Osteocyte (in vitro differentiated cells): ENCODE data around the gene RUNDC3A. TPM values are rescaled to one million over a fixed set of nuclear protein-coding genes. Genes with fewer than 3 reads are reported as not detected.
A peak's percentile ranks its signal among the peaks of the same experiment; 100 is the strongest.

Experiments
- DNase-seq: peaks from one replicate; pipeline ENCODE4 v3.0.0; 2021; ENCODE audit warnings: mixed read lengths; ENCODE audit not compliant: unreplicated experiment; ENCODE audit errors: extremely low spot score
- H3K27ac Mint-ChIP-seq: one replicate; pipeline ENCODE4 v1.8.0; 2021; ENCODE audit warnings: mild to moderate bottlenecking, mixed read lengths; ENCODE audit not compliant: unreplicated experiment
- H3K27me3 Mint-ChIP-seq: one replicate; pipeline ENCODE4 v1.8.0; 2021; ENCODE audit warnings: mixed read lengths; ENCODE audit not compliant: unreplicated experiment
- H3K36me3 Mint-ChIP-seq: one replicate; pipeline ENCODE4 v1.8.0; 2021; ENCODE audit warnings: mixed read lengths; ENCODE audit not compliant: unreplicated experiment
- H3K4me1 Mint-ChIP-seq: one replicate; pipeline ENCODE4 v1.8.0; 2021; ENCODE audit warnings: mixed read lengths; ENCODE audit not compliant: unreplicated experiment
- H3K4me3 Mint-ChIP-seq: one replicate; pipeline ENCODE4 v1.8.0; 2021; ENCODE audit warnings: mild to moderate bottlenecking, moderate library complexity, mixed read lengths; ENCODE audit not compliant: unreplicated experiment
- H3K9me3 Mint-ChIP-seq: one replicate; pipeline ENCODE4 v1.8.0; 2021; ENCODE audit warnings: mixed read lengths; ENCODE audit not compliant: unreplicated experiment
- CTCF ChIP-seq: fragments of 200-600 bp; sonication (generic); IDR thresholded peaks from 2 replicates; pipeline ENCODE4 v1.5.0; 2021; ENCODE audit warnings: antibody characterized with exemption, mild to moderate bottlenecking, moderate library complexity
- total RNA-seq: library from RNA; stranded (reverse); gene quantifications from 2 replicates; pipeline ENCODE4 v1.2.1, GENCODE V29; 2021

RUNDC3A gene
- total RNA-seq, 1 donor from 2014 or later = 0.38 TPM

GRCh38 chr17:44279346-44279665 is 29.1 kb upstream of the RUNDC3A start:
- Mint-ChIP-seq H3K4me3 (no peak overlapping the region), H3K9me3 (no peaks in the 10 kb centered on the region), H3K36me3 (no peaks in the 10 kb centered on the region), H3K27me3 (peaks cover 12% of the 10 kb centered on the region), H3K27ac (peak overlapping the region; percentile 48), H3K4me1 (peaks cover 11% of the 10 kb centered on the region)
- no peak for DNase-seq
- no peak for TF ChIP-seq CTCF

- no peak for TF ChIP-seq CTCF
- no peak for DNase-seq
- Mint-ChIP-seq H3K4me3 (no peak overlapping the region), H3K27me3 (peaks cover 10% of the 10 kb centered on the region), H3K36me3 (no peaks in the 10 kb centered on the region), H3K27ac (peak overlapping the region; percentile 48), H3K4me1 (peaks cover 11% of the 10 kb centered on the region), H3K9me3 (no peaks in the 10 kb centered on the region)
These were observed 28.6 kb upstream of the RUNDC3A start for GRCh38 chr17:44279666-44280391.

- H3K4me3 Mint-ChIP-seq = no peak overlapping the region
- H3K36me3 Mint-ChIP-seq = no peaks in the 10 kb centered on the region
- no peak for TF ChIP-seq CTCF
- DNase-seq = no peak
- no peak overlapping the region for H3K27ac Mint-ChIP-seq
- H3K4me1 Mint-ChIP-seq = peaks cover 11% of the 10 kb centered on the region
- H3K9me3 Mint-ChIP-seq = no peaks in the 10 kb centered on the region
- peaks cover 3% of the 10 kb centered on the region for H3K27me3 Mint-ChIP-seq
These were observed 27.9 kb upstream of the RUNDC3A start for GRCh38 chr17:44280392-44280937.

GRCh38 chr17:44281570-44281969 is 26.8 kb upstream of the RUNDC3A start:
- Mint-ChIP-seq H3K4me3 (no peak overlapping the region), H3K27ac (no peak overlapping the region), H3K27me3 (peaks cover 3% of the 10 kb centered on the region), H3K4me1 (peaks cover 11% of the 10 kb centered on the region), H3K9me3 (no peaks in the 10 kb centered on the region), H3K36me3 (no peaks in the 10 kb centered on the region)
- no peak for DNase-seq
- no peak for TF ChIP-seq CTCF

GRCh38 chr17:44282264-44282663 is 26.1 kb upstream of the RUNDC3A start:
- H3K9me3 Mint-ChIP-seq = no peaks in the 10 kb centered on the region
- peaks cover 11% of the 10 kb centered on the region for H3K4me1 Mint-ChIP-seq
- H3K36me3 Mint-ChIP-seq = no peaks in the 10 kb centered on the region
- no peak for DNase-seq
- H3K4me3 Mint-ChIP-seq = no peak overlapping the region
- H3K27me3 Mint-ChIP-seq = peaks cover 3% of the 10 kb centered on the region
- no peak overlapping the region for H3K27ac Mint-ChIP-seq
- TF ChIP-seq CTCF = no peak
